IMR-90 (cell line): ENCODE results near the gene HOXD9. TPM values are rescaled to one million over a fixed set of nuclear protein-coding genes. Genes with fewer than 3 reads are reported as not detected.

Source experiments
- ATAC-seq: fragments of 200-7000 bp; cut with Tn5 transposase; 2 replicates; pipeline ENCODE4 v1.9.1; 2020; ENCODE audit warnings: low read depth, mild to moderate bottlenecking, moderate library complexity
- BruUV-seq: library from RNA; stranded (reverse); fragments of 400-500 nt; replicated peaks from 2 replicates; lab custom pipeline; 2021; lab: Mats Ljungman, UMichigan
- CTCF ChIA-PET: fragments of 300-600 bp; formaldehyde crosslinking; extraction: SDS; loops from one replicate; lab custom pipeline; 2021; ENCODE audit warnings: antibody characterized with exemption; lab: Yijun Ruan, JAX
- POLR2A ChIA-PET: fragments of 300-600 bp; sonication (Branson Sonifier 250); formaldehyde crosslinking; loops from one replicate; lab custom pipeline; 2022; ENCODE audit warnings: antibody characterized with exemption; ENCODE audit not compliant: unreplicated experiment; lab: Charles Lee
- DNase-seq: peaks from one replicate; pipeline ENCODE4 v3.0.0; 2013
- H2AFZ ChIP-seq: replicated peaks from 2 replicates; pipeline ENCODE3; 2013; ENCODE audit warnings: low read length, mild to moderate bottlenecking; ENCODE audit not compliant: poor library complexity
- H2AK5ac ChIP-seq: 2 replicates; pipeline ENCODE4 v1.6.1; 2013; ENCODE audit warnings: low read depth, low read length, inconsistent platforms
- H2AK9ac ChIP-seq: replicated peaks from 2 replicates; pipeline ENCODE3; 2013; ENCODE audit warnings: mild to moderate bottlenecking, low read depth, low read length, moderate library complexity; ENCODE audit not compliant: poor library complexity
- H2BK120ac ChIP-seq: 2 replicates; pipeline ENCODE4 v1.6.1; 2013; ENCODE audit warnings: low read depth, low read length, inconsistent platforms
- H2BK15ac ChIP-seq: 3 replicates; pipeline ENCODE4 v1.6.1; 2013; ENCODE audit warnings: low read depth, low read length, inconsistent platforms
- H2BK20ac ChIP-seq: 2 replicates; pipeline ENCODE4 v1.6.1; 2013; ENCODE audit warnings: low read depth, mild to moderate bottlenecking, inconsistent platforms, low read length, moderate library complexity
- H2BK5ac ChIP-seq: 2 replicates; pipeline ENCODE4 v1.6.1; 2013; ENCODE audit warnings: mild to moderate bottlenecking, low read depth, low read length, inconsistent platforms; ENCODE audit not compliant: poor library complexity, severe bottlenecking
- H3K14ac ChIP-seq: replicated peaks from 2 replicates; pipeline ENCODE4 v1.6.1; 2013; ENCODE audit warnings: low read depth, low read length, inconsistent platforms
- H3K18ac ChIP-seq: 2 replicates; pipeline ENCODE4 v1.6.1; 2013; ENCODE audit warnings: low read depth, low read length, control low read depth
- H3K23ac ChIP-seq: 2 replicates; pipeline ENCODE4 v1.6.1; 2013; ENCODE audit warnings: low read depth, low read length, inconsistent platforms
- H3K27ac ChIP-seq: 2 replicates; pipeline ENCODE4 v1.5.1; 2013; ENCODE audit warnings: mild to moderate bottlenecking, control low read depth, low read length; ENCODE audit not compliant: insufficient read depth
- H3K27me3 ChIP-seq: 2 replicates; pipeline ENCODE4 v1.6.1; 2013; ENCODE audit warnings: low read length; ENCODE audit not compliant: control insufficient read depth, insufficient read depth
- H3K36me3 ChIP-seq: 2 replicates; pipeline ENCODE4 v1.6.1; 2013; ENCODE audit warnings: low read length, mixed read lengths; ENCODE audit not compliant: control insufficient read depth, insufficient read depth
- H3K4ac ChIP-seq: 2 replicates; pipeline ENCODE4 v1.6.1; 2013; ENCODE audit warnings: low read depth, low read length, inconsistent platforms
- H3K4me1 ChIP-seq: 2 replicates; pipeline ENCODE4 v1.6.1; 2013; ENCODE audit warnings: low read length, mixed read lengths; ENCODE audit not compliant: control insufficient read depth, insufficient read depth
- H3K4me2 ChIP-seq: 2 replicates; pipeline ENCODE4 v1.6.1; 2013; ENCODE audit warnings: low read depth, mild to moderate bottlenecking, control low read depth, low read length, moderate library complexity
- H3K4me3 ChIP-seq: 2 replicates; pipeline ENCODE4 v1.5.1; 2013; ENCODE audit warnings: low read depth, mild to moderate bottlenecking, control low read depth, low read length, moderate library complexity; ENCODE audit not compliant: insufficient read depth
- H3K56ac ChIP-seq: 2 replicates; pipeline ENCODE4 v1.6.1; 2013; ENCODE audit warnings: low read length, inconsistent platforms; ENCODE audit not compliant: insufficient read depth; ENCODE audit errors: extremely low read depth
- H3K79me1 ChIP-seq, 2 experiments: 2 replicates each; pipeline ENCODE4 v1.6.1; 2013; ENCODE audit warnings: low read length in 2 of 2, inconsistent platforms in 1 of 2, low read depth in 1 of 2
- H3K9ac ChIP-seq: 2 replicates; pipeline ENCODE4 v1.6.1; 2013; ENCODE audit warnings: low read depth, low read length, control low read depth
- H3K9me1 ChIP-seq: 2 replicates; pipeline ENCODE4 v1.6.1; 2013; ENCODE audit warnings: low read length, inconsistent platforms; ENCODE audit not compliant: insufficient read depth
- H3K9me3 ChIP-seq: 2 replicates; pipeline ENCODE4 v1.6.1; 2013; ENCODE audit warnings: low read length; ENCODE audit not compliant: control insufficient read depth, insufficient read depth
- H4K20me1 ChIP-seq: 2 replicates; pipeline ENCODE4 v1.6.1; 2013; ENCODE audit warnings: low read length, inconsistent platforms; ENCODE audit not compliant: insufficient read depth
- H4K5ac ChIP-seq: 2 replicates; pipeline ENCODE4 v1.6.1; 2013; ENCODE audit warnings: mild to moderate bottlenecking, low read depth, low read length, control low read depth
- H4K8ac ChIP-seq, 2 experiments: 2 replicates each; pipeline ENCODE4 v1.6.1; 2013; ENCODE audit warnings: low read depth in 2 of 2, low read length in 2 of 2, control low read depth in 1 of 2, inconsistent platforms in 1 of 2
- H4K91ac ChIP-seq: 2 replicates; pipeline ENCODE4 v1.6.1; 2013; ENCODE audit warnings: low read depth, low read length, inconsistent platforms; ENCODE audit not compliant: insufficient read depth
- BHLHE40 ChIP-seq: fragments of 150-350 bp; IDR thresholded peaks from 2 replicates; pipeline ENCODE4 v1.6.1; 2016; ENCODE audit warnings: mild to moderate bottlenecking, low read depth, low read length
- CEBPB ChIP-seq: IDR thresholded peaks from 2 replicates; pipeline ENCODE4 v1.6.1; 2012; ENCODE audit warnings: low read depth, low read length, improper control_type of control experiment
- FOS ChIP-seq: fragments of 150-350 bp; IDR thresholded peaks from 2 replicates; pipeline ENCODE4 v1.6.1; 2016; ENCODE audit warnings: low read depth, low read length
- MAFK ChIP-seq: IDR thresholded peaks from 2 replicates; pipeline ENCODE4 v1.6.1; 2012; ENCODE audit warnings: low read depth, low read length, improper control_type of control experiment
- MAZ ChIP-seq: IDR thresholded peaks from 2 replicates; pipeline ENCODE4 v1.6.1; 2012; ENCODE audit warnings: low read depth, mild to moderate bottlenecking, low read length, improper control_type of control experiment, moderate library complexity, borderline replicate concordance
- MXI1 ChIP-seq: IDR thresholded peaks from 2 replicates; pipeline ENCODE4 v1.6.1; 2012; ENCODE audit warnings: low read depth, mild to moderate bottlenecking, low read length, moderate library complexity, borderline replicate concordance
- NFE2L2 ChIP-seq: fragments of 150-350 bp; IDR thresholded peaks from 2 replicates; pipeline ENCODE4 v1.6.1; 2016; ENCODE audit warnings: low read depth, mild to moderate bottlenecking, low read length
- RAD21 ChIP-seq: IDR thresholded peaks from 2 replicates; pipeline ENCODE4 v1.6.1; 2012; ENCODE audit warnings: low read length, improper control_type of control experiment
- RFX5 ChIP-seq: IDR thresholded peaks from 2 replicates; pipeline ENCODE4 v1.8.0; 2012; ENCODE audit warnings: low read depth, mild to moderate bottlenecking, low read length, moderate library complexity
- SMC3 ChIP-seq: fragments of 150-350 bp; IDR thresholded peaks from 2 replicates; pipeline ENCODE4 v1.6.1; 2016; ENCODE audit warnings: low read depth, mild to moderate bottlenecking, antibody characterized with exemption, low read length, moderate library complexity
- WGBS, 2 experiments: methylation state at CpG; one replicate each; pipeline versions ENCODE4 v1.1.5 to v1.1.7; 2013; ENCODE audit warnings: missing lambda C conversion rate in 2 of 2; ENCODE audit not compliant: insufficient read length in 1 of 2; ENCODE audit errors: extremely low coverage in 2 of 2; 5-methylcytosine and 5-hydroxymethylcytosine counted together
- dilution Hi-C: fragments of 300-500 bp; cut with HindIII; formaldehyde crosslinking; loops from one replicate; pipeline ENCODE4 v1.14.3; 2018; ENCODE audit warnings: low sequenced_read_pairs; ENCODE audit not compliant: unreplicated experiment
- in situ Hi-C: fragments of 300-500 bp; cut with MboI; formaldehyde crosslinking; loops from 3 replicates; pipeline ENCODE4 v1.14.3; 2019; ENCODE audit warnings: low sequenced_read_pairs, inconsistent platforms, mixed read lengths
- intact Hi-C: fragments of 100-400 bp; cut with micrococcal nuclease; formaldehyde crosslinking; loops from 2 replicates; pipeline ENCODE4 v1.10.0; 2022
- polyA plus RNA-seq, 3 experiments: library from polyadenylated mRNA; depleted of rRNA; stranded (reverse); fragments of >200 nt; gene quantifications; 2 replicates each; pipeline ENCODE4 v1.2.3, GENCODE V29; 2012; ENCODE audit warnings: low replicate concordance in 1 of 3
- total RNA-seq: library from RNA; depleted of rRNA; stranded (reverse); fragments of >200 nt; gene quantifications from 2 replicates; pipeline ENCODE4 v1.2.3, GENCODE V29; 2012
- TF ChIP-seq, protein P1 (sequence below): conservative IDR thresholded peaks from 2 replicates; pipeline ENCODE4 v1.5.1; 2012; ENCODE audit warnings: mild to moderate bottlenecking, low read depth, low read length, improper control_type of control experiment
- TF ChIP-seq, protein P2 (sequence below): fragments of 150-350 bp; IDR thresholded peaks from 2 replicates; pipeline ENCODE4 v1.6.1; 2016; ENCODE audit warnings: low read depth, mild to moderate bottlenecking, low read length, moderate library complexity, borderline replicate concordance

Gene HOXD9
- total and polyA plus RNA-seq, 2 of the 4 experiments (the other 2 are of a cell fraction), result not detected

DNA sequence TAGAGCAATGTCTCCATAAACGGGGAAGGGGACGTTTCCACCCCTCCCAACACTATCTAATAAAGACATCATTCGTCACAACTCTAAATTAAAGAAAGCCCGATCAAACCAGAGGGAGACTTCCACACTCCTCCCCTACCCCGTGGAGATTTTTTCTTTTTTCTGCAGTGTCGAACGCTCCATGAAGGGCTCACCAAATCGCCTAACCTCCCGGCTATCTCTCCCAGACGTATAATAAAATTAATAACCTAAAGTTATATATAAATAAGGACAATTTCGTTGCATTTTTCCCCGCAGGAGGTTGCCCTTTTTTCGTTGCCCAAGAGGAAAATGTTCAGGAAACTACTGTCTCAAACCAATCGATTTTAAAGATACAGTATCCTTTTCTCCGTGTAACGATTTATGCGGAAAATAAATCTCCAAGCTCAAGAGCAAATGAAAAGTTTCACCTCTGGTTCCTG is 41.1 kb upstream of the HOXD9 start:
- peaks cover 3% of the 10 kb centered on the region; the same call in 1 of the 2 replicates for H4K20me1 ChIP-seq
- no peak overlapping the region for H2BK5ac ChIP-seq
- no peak overlapping the region for H3K9ac ChIP-seq
- dilution Hi-C loops (no loop called here), in situ Hi-C loops (loop anchor here (25.0 kb wide), 2 partner anchors 1044 to 1344 kb away; no protein-coding TSS in a partner anchor), intact Hi-C loops (no loop called here)
- no peak overlapping the region for H4K91ac ChIP-seq
- ATAC-seq (no peak), DNase-seq (no peak)
- H3K79me1 ChIP-seq, result no peaks in the 10 kb centered on the region
- H4K5ac ChIP-seq, result no peak overlapping the region
- H3K18ac ChIP-seq, result no peak overlapping the region
- no peak overlapping the region for H3K4me2 ChIP-seq
- no peak overlapping the region for H3K14ac ChIP-seq
- no peak overlapping the region for H2BK20ac ChIP-seq
- H3K4me1 ChIP-seq, result peaks cover 1% of the 10 kb centered on the region
- no peak overlapping the region for H3K4me3 ChIP-seq
- CTCF ChIA-PET, result no interaction called here
- no CpG with 5 or more reads among the region's 17 CpGs for WGBS, 2 experiments
- peaks cover 28% of the 10 kb centered on the region for H3K9me3 ChIP-seq
- H2BK120ac ChIP-seq, result no peak overlapping the region
- no peak overlapping the region for H2AK9ac ChIP-seq
- H3K27me3 ChIP-seq, result peaks cover 86% of the 10 kb centered on the region
- H2AFZ ChIP-seq, result no peak overlapping the region
- no peak overlapping the region for H3K4ac ChIP-seq
- H3K9me1 ChIP-seq, result no peaks in the 10 kb centered on the region
- no peak overlapping the region for H2BK15ac ChIP-seq
- no peak overlapping the region for H3K23ac ChIP-seq
- no peak overlapping the region for H3K56ac ChIP-seq
- no peak overlapping the region for H2AK5ac ChIP-seq
- no TSS peak for BruUV-seq
- POLR2A ChIA-PET, result no interaction called here
- H3K36me3 ChIP-seq, result no peaks in the 10 kb centered on the region
- no peak overlapping the region for H3K27ac ChIP-seq
- H4K8ac ChIP-seq, result no peak overlapping the region
- TF ChIP-seq RFX5 (no peak), RAD21 (no peak), BHLHE40 (no peak), CEBPB (no peak), MXI1 (no peak), NFE2L2 (no peak), MAFK (no peak), SMC3 (no peak), MAZ (no peak), FOS (no peak)
- TF ChIP-seq, protein P1, sequence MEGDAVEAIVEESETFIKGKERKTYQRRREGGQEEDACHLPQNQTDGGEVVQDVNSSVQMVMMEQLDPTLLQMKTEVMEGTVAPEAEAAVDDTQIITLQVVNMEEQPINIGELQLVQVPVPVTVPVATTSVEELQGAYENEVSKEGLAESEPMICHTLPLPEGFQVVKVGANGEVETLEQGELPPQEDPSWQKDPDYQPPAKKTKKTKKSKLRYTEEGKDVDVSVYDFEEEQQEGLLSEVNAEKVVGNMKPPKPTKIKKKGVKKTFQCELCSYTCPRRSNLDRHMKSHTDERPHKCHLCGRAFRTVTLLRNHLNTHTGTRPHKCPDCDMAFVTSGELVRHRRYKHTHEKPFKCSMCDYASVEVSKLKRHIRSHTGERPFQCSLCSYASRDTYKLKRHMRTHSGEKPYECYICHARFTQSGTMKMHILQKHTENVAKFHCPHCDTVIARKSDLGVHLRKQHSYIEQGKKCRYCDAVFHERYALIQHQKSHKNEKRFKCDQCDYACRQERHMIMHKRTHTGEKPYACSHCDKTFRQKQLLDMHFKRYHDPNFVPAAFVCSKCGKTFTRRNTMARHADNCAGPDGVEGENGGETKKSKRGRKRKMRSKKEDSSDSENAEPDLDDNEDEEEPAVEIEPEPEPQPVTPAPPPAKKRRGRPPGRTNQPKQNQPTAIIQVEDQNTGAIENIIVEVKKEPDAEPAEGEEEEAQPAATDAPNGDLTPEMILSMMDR, result no peak
- TF ChIP-seq, protein P2, sequence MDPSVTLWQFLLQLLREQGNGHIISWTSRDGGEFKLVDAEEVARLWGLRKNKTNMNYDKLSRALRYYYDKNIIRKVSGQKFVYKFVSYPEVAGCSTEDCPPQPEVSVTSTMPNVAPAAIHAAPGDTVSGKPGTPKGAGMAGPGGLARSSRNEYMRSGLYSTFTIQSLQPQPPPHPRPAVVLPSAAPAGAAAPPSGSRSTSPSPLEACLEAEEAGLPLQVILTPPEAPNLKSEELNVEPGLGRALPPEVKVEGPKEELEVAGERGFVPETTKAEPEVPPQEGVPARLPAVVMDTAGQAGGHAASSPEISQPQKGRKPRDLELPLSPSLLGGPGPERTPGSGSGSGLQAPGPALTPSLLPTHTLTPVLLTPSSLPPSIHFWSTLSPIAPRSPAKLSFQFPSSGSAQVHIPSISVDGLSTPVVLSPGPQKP, result no peak
